H1 (cell line): ENCODE data around the gene CRHR1. TPM values are rescaled to one million over a fixed set of nuclear protein-coding genes. Genes with fewer than 3 reads are reported as not detected.

Source experiments
- POLR2AphosphoS5 ChIP-seq: IDR thresholded peaks from 2 replicates; pipeline ENCODE4 v1.6.1; 2011; ENCODE audit warnings: low read depth, low read length
- RFX5 ChIP-seq: IDR thresholded peaks from 2 replicates; pipeline ENCODE4 v1.6.1; 2011; ENCODE audit warnings: low read depth, low read length, improper control_type of control experiment, borderline replicate concordance
- SRF ChIP-seq: IDR thresholded peaks from 2 replicates; pipeline ENCODE4 v1.6.1; 2011; ENCODE audit warnings: mild to moderate bottlenecking, low read depth, low read length, moderate library complexity
- polyA plus RNA-seq, 7 experiments: library from polyadenylated mRNA; depleted of rRNA in 3 of 7; stranded (reverse) in 5 of 7; unstranded in 2 of 7; fragments of >200 nt in 5 of 7; fragments of 200-250 nt in 2 of 7; gene quantifications; 1 replicate in 5 of 7; 2 replicates in 1 of 7; 4 replicates in 1 of 7; pipeline versions ENCODE4 v1.2.1 to v1.2.3, GENCODE V29; 2011 to 2013; ENCODE audit warnings: missing spikeins in 2 of 7, mixed read lengths in 2 of 7
- total RNA-seq: library from RNA; stranded (reverse); fragmentation: NEBNext Ultra II Directional; extraction: Animal tissue kit (Norgen Biotek cat#: 25700); gene quantifications from 2 replicates; pipeline ENCODE4 v1.2.1, GENCODE V29; 2021

Gene CRHR1
- total and polyA plus RNA-seq, 2 of the 8 experiments (the other 6 are each of a cell fraction or from before 2014, with no cell fraction given): 0.56 to 1.7 TPM

DNA sequence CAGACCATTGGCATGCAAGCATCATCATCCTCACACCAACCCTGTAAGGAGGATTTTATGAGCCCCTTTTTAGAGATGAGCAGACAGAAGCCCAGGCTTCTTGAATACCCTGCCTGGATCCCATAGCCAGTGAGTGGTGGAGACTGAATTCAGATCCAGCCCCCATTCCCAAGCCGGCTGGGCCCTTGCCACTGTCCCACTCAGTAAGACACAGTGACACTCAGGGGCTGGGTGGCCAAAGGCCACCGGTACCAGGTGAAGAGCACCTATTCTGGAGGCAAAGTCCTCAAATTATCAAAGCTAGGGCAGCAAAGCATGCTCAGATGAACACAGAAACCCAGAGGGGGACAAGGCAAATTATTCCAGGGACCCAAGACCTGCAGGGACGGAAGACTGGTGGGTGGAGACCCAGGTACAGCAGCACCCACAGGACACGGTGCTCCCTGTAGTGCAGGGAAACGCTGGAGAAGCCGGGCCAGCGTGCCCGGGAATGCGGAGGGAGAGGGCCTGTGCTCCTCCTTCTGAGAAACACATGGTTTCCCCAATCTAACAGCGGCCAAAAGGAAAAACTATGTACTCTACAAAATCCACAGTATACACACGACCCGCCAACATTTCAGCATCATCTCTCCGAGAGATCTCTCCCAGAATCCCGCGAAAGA lies 33.2 kb upstream of the CRHR1 start (continued):
- TF ChIP-seq RFX5: no peak
- TF ChIP-seq POLR2AphosphoS5: no peak
- no peak for TF ChIP-seq SRF
